Activated naive CD4-positive, alpha-beta T cell treated with anti-CD3 and anti-CD28 coated beads for 36 hours (primary cell): Measurements from ENCODE around the gene RAD9A. TPM values are rescaled to one million over a fixed set of nuclear protein-coding genes. Genes with fewer than 3 reads are reported as not detected.

ENCODE experiments used
- CTCF ChIA-PET: fragments of 350-600 bp; sonication (Branson Sonifier 250); formaldehyde crosslinking; loops from one replicate; lab custom pipeline; 2021; ENCODE audit warnings: antibody characterized with exemption; lab: Charles Lee
- DNase-seq: peaks from one replicate; pipeline ENCODE4 v3.0.0-alpha.2; 2020
- H3K27ac Mint-ChIP-seq: one replicate; pipeline ENCODE4 v1.8.0; 2021; ENCODE audit warnings: mild to moderate bottlenecking, mixed read lengths
- H3K27me3 Mint-ChIP-seq: one replicate; pipeline ENCODE4 v1.8.0; 2021; ENCODE audit warnings: low read depth, mixed read lengths
- H3K36me3 Mint-ChIP-seq: one replicate; pipeline ENCODE4 v1.8.0; 2021; ENCODE audit warnings: low read depth, mixed read lengths
- H3K4me1 Mint-ChIP-seq: one replicate; pipeline ENCODE4 v1.8.0; 2021; ENCODE audit warnings: low read depth, mixed read lengths
- H3K4me3 Mint-ChIP-seq: one replicate; pipeline ENCODE4 v1.8.0; 2021; ENCODE audit warnings: mild to moderate bottlenecking, moderate library complexity, mixed read lengths
- H3K9me3 Mint-ChIP-seq: one replicate; pipeline ENCODE4 v1.8.0; 2021; ENCODE audit warnings: mixed read lengths
- intact Hi-C: fragments of 100-400 bp; cut with micrococcal nuclease; formaldehyde crosslinking; loops from one replicate; pipeline ENCODE4 v1.15.1; 2023
- total RNA-seq, 2 experiments: library from RNA; stranded (reverse); gene quantifications; one replicate each; pipeline ENCODE4 v1.2.3, GENCODE V29; 2021

Gene RAD9A
- total RNA-seq, 2 experiments from 2014 or later: 29.5 to 30.7 TPM

- H3K36me3 Mint-ChIP-seq: peaks cover 14% of the 10 kb centered on the region
- H3K9me3 Mint-ChIP-seq: no peaks in the 10 kb centered on the region
- H3K4me1 Mint-ChIP-seq: peaks cover 49% of the 10 kb centered on the region
- DNase-seq: no peak
- H3K27ac Mint-ChIP-seq: no peak overlapping the region
- peak overlapping the region; percentile 86 for H3K4me3 Mint-ChIP-seq
- H3K27me3 Mint-ChIP-seq: no peaks in the 10 kb centered on the region
- CTCF ChIA-PET: interaction anchor here (0.8 to 1.5 kb wide), 2 partner anchors 12 to 26 kb away, joined by 3 read pairs; no protein-coding TSS in a partner anchor
- intact Hi-C loops: loop anchor here (5.0 kb wide), 1 partner anchor 152 kb away; no protein-coding TSS in a partner anchor
Measured at GRCh38 chr11:67393990-67394389, 2.2 kb downstream of the RAD9A start.

- Mint-ChIP-seq H3K27me3 (no peaks in the 10 kb centered on the region), H3K27ac (no peak overlapping the region), H3K4me1 (peaks cover 55% of the 10 kb centered on the region), H3K4me3 (no peak overlapping the region), H3K9me3 (no peaks in the 10 kb centered on the region), H3K36me3 (peaks cover 23% of the 10 kb centered on the region)
- intact Hi-C loops: no loop called here
- CTCF ChIA-PET: interaction anchor here (1.3 to 1.7 kb wide), 4 partner anchors 13 to 49 kb away, joined by 3 to 9 read pairs (median 6); no protein-coding TSS in a partner anchor
- no peak for DNase-seq
Measured at GRCh38 chr11:67395555-67396258, 3.9 kb downstream of the RAD9A start.

GRCh38 chr11:67396259-67396581 is 4.4 kb downstream of the RAD9A start:
- Mint-ChIP-seq H3K9me3 (no peaks in the 10 kb centered on the region), H3K36me3 (peaks cover 23% of the 10 kb centered on the region), H3K4me1 (peaks cover 52% of the 10 kb centered on the region), H3K27ac (peak overlapping the region; percentile 2), H3K4me3 (no peak overlapping the region), H3K27me3 (no peaks in the 10 kb centered on the region)
- CTCF ChIA-PET: interaction anchor here (1.3 to 1.7 kb wide), 4 partner anchors 14 to 50 kb away, joined by 3 to 9 read pairs (median 6); no protein-coding TSS in a partner anchor
- no peak for DNase-seq
- intact Hi-C loops: no loop called here

- CTCF ChIA-PET: interaction anchor here (1.3 to 1.7 kb wide), 3 partner anchors 14 to 50 kb away, joined by 3 to 9 read pairs (median 7); no protein-coding TSS in a partner anchor
- no peak for DNase-seq
Measured at GRCh38 chr11:67396587-67397389, 5.0 kb downstream of the RAD9A start.

GRCh38 chr11:67397536-67397935 is 5.8 kb downstream of the RAD9A start:
- H3K4me3 Mint-ChIP-seq: no peak overlapping the region

More at GRCh38 chr11:67396587-67397389, 5.0 kb downstream of the RAD9A start:
- no peak overlapping the region for H3K4me3 Mint-ChIP-seq
- intact Hi-C loops: no loop called here
- H3K27ac Mint-ChIP-seq: peak overlapping the region; percentile 87
- peaks cover 23% of the 10 kb centered on the region for H3K36me3 Mint-ChIP-seq
- no peaks in the 10 kb centered on the region for H3K9me3 Mint-ChIP-seq
- H3K4me1 Mint-ChIP-seq: peaks cover 51% of the 10 kb centered on the region
- H3K27me3 Mint-ChIP-seq: no peaks in the 10 kb centered on the region

GRCh38 chr11:67397986-67398660 is 6.3 kb downstream of the RAD9A start:
- H3K4me1 Mint-ChIP-seq: peaks cover 51% of the 10 kb centered on the region
- intact Hi-C loops: no loop called here
- no peaks in the 10 kb centered on the region for H3K27me3 Mint-ChIP-seq
- H3K36me3 Mint-ChIP-seq: peaks cover 20% of the 10 kb centered on the region
- CTCF ChIA-PET: no interaction called here
- H3K9me3 Mint-ChIP-seq: no peaks in the 10 kb centered on the region
- peak overlapping the region; percentile 11 for H3K27ac Mint-ChIP-seq
- DNase-seq: no peak
- H3K4me3 Mint-ChIP-seq: no peak overlapping the region

More at GRCh38 chr11:67397536-67397935, 5.8 kb downstream of the RAD9A start:
- CTCF ChIA-PET: interaction anchor here (1.7 kb wide), 2 partner anchors 15 to 51 kb away, joined by 7 to 9 read pairs; no protein-coding TSS in a partner anchor
- intact Hi-C loops: no loop called here
- no peaks in the 10 kb centered on the region for H3K9me3 Mint-ChIP-seq
- H3K27me3 Mint-ChIP-seq: no peaks in the 10 kb centered on the region
- H3K27ac Mint-ChIP-seq: peak overlapping the region; percentile 87
- no peak for DNase-seq
- peaks cover 22% of the 10 kb centered on the region for H3K36me3 Mint-ChIP-seq
- peaks cover 51% of the 10 kb centered on the region for H3K4me1 Mint-ChIP-seq

DNA sequence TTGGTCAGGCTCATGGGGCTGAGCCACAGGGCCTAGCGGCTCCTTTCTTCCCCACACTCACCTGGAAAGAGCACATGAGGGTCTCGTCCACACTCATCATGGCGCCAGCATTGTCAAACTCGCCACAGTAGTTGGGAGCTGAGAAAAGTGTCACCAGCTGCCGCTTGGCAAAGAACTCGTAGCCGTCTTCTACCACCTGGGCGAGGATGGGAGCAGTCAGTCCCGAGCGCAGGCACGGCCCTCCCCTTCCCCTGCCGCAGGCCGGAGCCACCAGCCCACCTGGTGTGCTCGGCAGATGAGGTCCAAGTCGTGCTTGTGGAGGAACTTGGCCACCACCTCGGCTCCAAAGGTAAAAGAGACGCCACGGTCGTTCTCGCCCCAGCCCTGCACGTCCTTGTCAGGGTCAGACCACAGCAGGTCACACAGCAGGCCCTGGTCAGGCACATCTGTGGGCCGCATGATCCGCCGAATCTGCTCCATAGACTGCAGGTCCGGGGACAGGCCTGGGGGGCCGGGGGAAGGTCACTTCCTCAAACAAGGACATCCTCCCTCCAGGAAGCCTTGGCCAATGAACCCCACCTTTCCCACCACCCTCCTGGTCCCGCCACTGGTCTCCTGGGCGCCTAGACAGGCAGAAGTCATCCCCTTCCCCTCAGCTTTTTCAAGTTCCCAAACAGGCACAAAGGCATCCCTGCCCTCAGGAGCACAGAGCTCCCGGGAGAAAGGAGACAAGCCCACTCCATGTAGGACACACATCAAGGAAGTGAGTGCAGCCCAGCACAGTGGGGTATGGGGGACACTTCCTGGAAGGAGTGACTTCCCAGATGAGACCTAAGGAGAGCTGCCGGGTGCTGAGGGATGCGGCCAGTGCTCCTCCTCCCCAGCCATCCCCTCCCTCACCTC is 7.1 kb downstream of the RAD9A start:
- peaks cover 50% of the 10 kb centered on the region for H3K4me1 Mint-ChIP-seq
- no peaks in the 10 kb centered on the region for H3K27me3 Mint-ChIP-seq
- H3K36me3 Mint-ChIP-seq: peaks cover 18% of the 10 kb centered on the region
- CTCF ChIA-PET: interaction anchor here (0.5 to 0.6 kb wide), 2 partner anchors 167 to 754 kb away, joined by 3 to 5 read pairs; no protein-coding TSS in a partner anchor
- intact Hi-C loops: no loop called here
- no peaks in the 10 kb centered on the region for H3K9me3 Mint-ChIP-seq
- peak overlapping the region; percentile 24 for H3K27ac Mint-ChIP-seq
- no peak for DNase-seq
- no peak overlapping the region for H3K4me3 Mint-ChIP-seq

DNA sequence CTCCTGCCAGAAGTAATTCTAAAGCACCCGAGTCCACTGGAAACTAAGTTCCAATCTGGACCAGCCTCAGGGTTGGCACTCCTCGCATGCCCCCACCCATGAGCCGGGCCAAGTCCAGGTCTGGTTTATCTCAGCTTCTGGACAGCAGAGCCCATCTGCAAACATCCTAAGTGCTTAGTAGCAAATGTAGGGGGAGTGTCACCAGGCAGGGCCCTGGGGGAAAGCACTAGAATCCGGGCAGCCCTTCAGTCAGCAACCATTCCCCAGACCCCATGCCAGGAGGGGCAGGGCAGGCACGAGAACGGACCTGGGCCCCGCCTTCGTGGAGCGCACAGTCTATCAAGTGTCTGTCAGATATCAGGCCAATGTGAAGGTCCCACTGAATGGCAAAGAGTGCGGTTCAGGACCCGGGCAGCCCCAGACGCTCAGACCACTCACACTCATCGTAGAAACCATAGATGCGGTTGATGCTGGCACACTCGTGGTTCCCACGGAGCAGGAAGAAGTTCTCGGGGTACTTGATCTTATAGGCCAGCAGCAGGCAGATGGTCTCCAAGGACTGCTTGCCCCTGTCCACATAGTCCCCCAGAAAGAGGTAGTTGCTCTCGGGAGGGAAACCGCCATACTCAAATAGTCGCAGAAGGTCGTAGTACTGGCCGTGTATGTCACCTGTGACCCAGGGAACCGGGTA is 8.6 kb downstream of the RAD9A start:
- no peak for DNase-seq

GRCh38 chr11:67400942-67401494 is 9.2 kb downstream of the RAD9A start:
- H3K4me1 Mint-ChIP-seq: peaks cover 57% of the 10 kb centered on the region
- DNase-seq: no peak
- H3K9me3 Mint-ChIP-seq: no peaks in the 10 kb centered on the region
- H3K4me3 Mint-ChIP-seq: peak overlapping the region; percentile 72
- H3K27me3 Mint-ChIP-seq: no peaks in the 10 kb centered on the region
- intact Hi-C loops: loop anchor here (1.0 to 10.0 kb wide), 4 partner anchors 105 to 404 kb away; partner anchors contain the start of genes GRK2 and NDUFV1
- H3K27ac Mint-ChIP-seq: peak overlapping the region; percentile 67
- CTCF ChIA-PET: interaction anchor here (0.6 to 6.2 kb wide), 16 partner anchors 9 to 162 kb away, joined by 3 to 28 read pairs (median 4); partner anchors contain the start of genes PITPNM1, POLD4, PTPRCAP and RAD9A
- peaks cover 31% of the 10 kb centered on the region for H3K36me3 Mint-ChIP-seq

More for the DNA sequence above, 8.6 kb downstream of the RAD9A start:
- Mint-ChIP-seq H3K27me3 (no peaks in the 10 kb centered on the region), H3K36me3 (peaks cover 26% of the 10 kb centered on the region), H3K4me3 (peak overlapping the region; percentile 72), H3K9me3 (no peaks in the 10 kb centered on the region), H3K4me1 (peaks cover 53% of the 10 kb centered on the region), H3K27ac (peak overlapping the region; percentile 67)
- intact Hi-C loops: loop anchor here (5.0 to 10.0 kb wide), 3 partner anchors 133 to 404 kb away; partner anchors contain the start of genes GRK2 and NDUFV1
- CTCF ChIA-PET: interaction anchor here (0.8 to 6.2 kb wide), 10 partner anchors 9 to 161 kb away, joined by 3 to 28 read pairs (median 8); partner anchors contain the start of genes PITPNM1, POLD4 and RAD9A
